GM18511 (cell line): Measurements from ENCODE around the gene DBNL.

Experiments
- ATAC-seq: cut with Tn5 transposase; IDR thresholded peaks from one replicate; pipeline ENCODE4 v1.9.1; 2021; ENCODE audit warnings: mild to moderate bottlenecking, moderate library complexity; ENCODE audit not compliant: unreplicated experiment

The DBNL gene

GRCh38 chr7:44097064-44097932 is 52.8 kb downstream of the DBNL start:
- peak; percentile 87 for ATAC-seq

DNA sequence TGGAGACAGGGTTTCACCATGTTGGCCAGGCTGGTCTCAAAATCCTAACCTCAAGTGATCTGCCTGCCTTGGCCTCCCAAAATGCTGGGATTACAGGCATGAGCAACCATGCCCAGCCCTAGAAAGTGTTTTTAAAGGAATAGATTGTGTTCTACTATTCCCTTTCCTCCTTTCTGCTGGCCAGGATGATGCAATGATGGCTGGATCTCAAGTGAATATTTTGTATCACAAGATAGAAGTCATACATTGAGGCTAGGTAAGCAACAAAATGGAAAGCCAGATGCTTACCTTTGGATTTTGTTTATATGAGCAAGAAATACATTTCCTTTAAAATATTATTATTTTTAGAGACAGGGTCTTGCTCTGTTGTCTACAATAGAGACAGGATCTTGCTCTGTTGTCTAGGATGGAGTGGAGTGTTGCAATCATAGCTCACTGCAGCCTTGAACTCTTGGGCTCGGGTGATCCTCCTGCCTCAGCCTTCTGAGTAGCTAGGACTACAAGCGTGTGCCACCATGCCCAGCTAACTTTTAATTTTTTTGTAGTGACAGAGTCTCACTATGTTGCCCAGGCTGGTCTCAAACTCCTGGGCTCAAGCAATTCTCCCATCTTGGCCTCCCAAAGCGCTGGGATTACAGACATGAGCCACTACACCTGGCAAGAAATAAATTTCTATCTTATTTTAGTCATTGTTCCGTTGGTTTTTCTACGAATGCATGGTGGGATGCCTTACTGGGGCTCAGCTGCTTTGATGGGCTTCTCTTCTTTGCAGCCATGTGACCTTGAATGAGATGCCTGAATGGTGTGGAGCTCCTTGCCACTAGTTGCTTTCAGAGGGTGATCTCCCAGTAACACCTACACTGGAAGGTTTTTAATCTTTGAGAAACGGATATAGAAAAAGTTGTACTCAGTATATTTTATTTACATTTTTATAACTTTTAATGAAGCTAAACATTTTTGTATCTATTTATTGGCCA is 53.9 kb downstream of the DBNL start:
- ATAC-seq = no peak

DNA sequence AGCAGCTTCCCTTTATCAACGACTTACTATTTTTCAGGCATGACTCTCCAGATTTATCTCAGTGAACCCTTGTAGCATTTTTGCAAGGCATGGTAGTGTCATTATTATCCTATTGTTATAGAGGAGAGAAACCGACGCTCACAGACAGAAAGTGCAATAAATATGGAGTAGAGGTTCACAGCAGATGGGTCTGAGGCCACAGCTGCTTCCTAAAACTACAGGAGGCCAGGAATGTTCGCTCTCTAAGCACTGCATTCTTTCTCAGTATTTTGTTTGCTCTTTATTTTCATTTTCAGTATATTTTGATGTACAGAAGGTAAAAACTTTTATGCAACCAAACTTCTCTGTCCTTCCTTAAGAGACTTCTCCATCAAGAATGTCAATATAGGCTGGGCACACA is 55.2 kb downstream of the DBNL start:
- no peak for ATAC-seq

GRCh38 chr7:44100458-44101302 is 56.2 kb downstream of the DBNL start:
- no peak for ATAC-seq

DNA sequence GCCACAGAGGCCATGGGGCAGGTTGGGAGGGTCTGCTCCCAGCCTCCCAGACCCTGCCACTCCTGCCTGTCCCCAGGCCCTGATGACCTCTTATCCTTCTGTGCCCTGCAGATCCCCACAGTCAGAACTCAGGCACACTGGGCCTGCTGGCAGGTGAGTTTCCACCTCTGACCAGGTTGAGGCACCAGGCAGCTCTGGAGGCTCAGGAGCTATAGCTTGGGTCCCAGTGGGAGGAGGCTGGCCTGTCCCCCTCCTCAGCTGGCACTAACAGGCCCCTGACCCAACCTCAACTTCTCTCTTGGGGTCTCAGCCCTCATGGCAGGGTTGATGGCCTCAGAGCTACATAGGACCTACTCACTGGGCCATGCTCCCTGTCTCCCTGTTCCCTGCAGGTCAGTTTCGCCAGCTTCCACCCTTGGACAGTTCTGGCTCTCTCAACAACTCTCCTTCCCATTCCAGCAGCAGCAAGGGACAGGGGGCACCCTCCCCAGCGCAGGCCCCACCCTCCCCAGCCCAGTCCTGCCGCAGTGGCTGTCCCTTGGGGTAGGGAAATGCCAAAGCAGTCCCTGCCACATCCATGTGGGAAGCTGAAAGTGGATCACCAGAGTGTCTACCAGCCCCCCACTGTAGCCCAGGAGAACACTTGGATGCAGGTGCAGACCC is 56.9 kb downstream of the DBNL start:
- no peak for ATAC-seq

DNA sequence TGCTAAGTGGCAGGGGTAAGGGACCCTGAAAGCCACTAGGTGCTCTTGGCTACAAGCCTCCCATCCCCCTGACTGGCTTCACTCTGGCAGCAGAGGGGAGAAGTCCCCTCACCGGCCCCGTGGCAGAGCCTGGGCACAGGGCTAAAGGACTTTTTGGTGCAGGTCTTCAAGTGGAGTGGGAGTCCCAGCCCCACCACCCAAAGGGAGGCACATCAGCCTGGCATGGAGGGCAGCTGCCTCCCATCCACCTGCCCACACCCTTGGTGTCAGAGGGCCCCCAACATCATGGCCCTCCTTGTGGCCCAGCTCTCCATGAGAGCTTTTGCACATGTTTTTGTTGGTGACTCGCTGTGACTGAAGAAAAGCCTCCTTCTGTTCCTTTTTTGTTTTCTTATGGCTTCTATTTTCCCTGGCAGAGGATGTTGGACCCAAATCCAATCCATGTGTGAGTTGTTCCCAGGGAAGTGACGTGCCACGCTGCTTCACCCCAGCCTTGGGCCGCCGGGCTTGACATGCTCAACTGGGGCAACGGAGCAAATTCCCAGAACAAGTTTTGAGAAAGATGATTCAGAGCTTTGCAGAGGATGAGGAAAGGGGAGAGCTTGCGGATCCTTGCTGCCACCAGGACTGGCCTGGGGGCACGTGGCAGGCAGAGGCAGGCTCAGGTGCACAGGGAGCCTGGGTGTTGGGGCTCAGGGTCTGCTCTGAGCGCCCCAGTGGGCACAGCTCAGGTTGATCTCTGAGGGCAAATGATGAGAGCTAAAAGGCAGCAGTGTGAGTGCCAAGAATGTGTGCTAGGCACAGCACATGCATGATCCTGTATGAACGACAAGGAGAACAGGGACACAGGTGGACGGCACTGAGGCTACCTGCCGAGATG is 57.7 kb downstream of the DBNL start:
- ATAC-seq = no peak

DNA sequence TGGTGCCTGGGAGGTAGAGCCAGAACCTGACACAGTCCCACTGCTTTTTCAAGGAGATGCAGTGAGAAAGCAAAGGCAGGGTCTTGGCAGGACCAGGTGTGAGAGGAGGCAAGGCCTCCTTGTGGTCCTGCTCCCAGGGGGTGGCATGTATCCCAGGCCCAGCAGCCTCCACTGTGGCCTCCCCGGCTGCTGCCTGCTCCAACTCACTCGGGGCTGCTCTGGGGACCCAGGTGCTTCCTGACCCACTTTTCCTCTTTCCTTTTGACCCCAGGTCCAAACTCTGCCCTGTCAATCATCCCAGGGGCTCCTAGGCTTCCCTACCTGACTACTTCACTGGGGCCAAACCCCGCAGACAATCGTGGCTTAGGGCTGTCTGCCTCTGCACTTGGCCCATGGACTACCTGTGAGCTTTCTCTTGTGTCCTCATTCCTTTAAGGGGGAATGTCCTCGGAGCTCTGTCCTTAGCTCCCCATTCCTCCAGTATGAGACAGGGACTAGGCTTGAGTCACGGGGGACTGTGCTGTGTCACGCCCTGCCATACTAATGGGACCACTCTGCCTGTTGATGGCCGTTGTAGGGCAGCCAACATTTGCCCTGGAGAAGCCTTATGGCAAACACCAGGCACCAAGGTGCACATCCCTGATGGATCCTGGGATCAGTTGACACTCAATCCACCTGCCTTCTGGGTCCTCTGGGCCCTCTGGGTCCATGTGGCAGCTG is 58.5 kb downstream of the DBNL start:
- no peak for ATAC-seq

DNA sequence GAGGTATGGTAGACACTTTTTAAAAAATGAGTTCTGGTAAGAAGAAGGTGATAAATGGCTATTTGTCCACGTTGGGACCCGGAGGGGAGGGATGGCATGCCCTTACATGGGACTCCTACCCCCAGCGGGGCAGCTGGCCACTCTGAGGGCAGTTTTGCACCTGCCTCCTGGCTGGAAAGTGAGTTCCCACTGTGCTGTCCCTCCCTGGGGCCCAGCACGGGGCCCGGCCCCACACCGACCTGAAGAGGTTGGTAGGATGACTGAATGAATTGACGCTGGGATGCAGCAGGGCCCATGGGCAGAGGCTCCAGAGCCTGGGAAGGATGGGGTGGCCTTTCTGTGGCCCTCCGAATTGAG is 59.0 kb downstream of the DBNL start:
- no peak for ATAC-seq

DNA sequence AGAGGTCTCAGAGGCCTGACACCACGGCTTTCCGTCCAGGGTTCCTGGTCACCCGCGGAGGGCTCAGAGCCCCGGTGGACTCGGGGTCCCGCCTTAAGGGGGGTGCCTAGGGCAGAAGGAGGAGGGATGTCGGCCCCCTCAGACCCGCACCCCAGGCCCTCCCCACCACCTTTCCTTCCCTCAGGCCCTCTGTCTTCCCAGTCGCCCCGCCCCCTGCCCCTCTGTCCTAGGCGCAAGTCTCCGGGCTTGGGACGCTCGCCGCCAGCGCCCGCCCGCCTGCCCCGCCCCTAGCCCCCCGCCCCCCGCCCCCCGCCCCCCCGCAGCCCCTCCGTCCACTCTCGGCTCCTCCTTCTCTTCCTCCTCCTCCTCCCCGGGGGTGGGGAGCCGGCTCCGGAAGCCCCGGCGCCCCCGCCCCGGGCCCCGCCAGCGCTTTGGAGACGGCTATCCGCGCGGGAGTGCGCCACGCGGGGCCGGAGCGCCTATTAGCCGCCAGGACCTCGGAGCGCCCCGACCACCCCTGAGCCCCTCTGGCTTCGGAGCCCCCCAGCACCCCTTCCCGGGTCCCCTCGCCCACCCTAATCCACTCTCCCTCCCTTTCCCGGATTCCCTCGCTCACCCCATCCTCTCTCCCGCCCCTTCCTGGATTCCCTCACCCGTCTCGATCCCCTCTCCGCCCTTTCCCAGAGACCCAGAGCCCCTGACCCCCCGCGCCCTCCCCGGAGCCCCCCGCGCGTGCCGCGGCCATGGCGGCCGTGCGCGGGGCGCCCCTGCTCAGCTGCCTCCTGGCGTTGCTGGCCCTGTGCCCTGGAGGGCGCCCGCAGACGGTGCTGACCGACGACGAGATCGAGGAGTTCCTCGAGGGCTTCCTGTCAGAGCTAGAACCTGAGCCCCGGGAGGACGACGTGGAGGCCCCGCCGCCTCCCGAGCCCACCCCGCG is 59.7 kb downstream of the DBNL start, which contains the start of gene AEBP1:
Gene AEBP1 (plus strand): TSS at position 423 of the 937 bp plus-strand sequence. CDS start 321 bp downstream, at position 744.
- ATAC-seq = no peak

GRCh38 chr7:44104860-44105771 is 60.6 kb downstream of the DBNL start:
- ATAC-seq = no peak

GRCh38 chr7:44105832-44106231 is 61.3 kb downstream of the DBNL start:
- no peak for ATAC-seq

DNA sequence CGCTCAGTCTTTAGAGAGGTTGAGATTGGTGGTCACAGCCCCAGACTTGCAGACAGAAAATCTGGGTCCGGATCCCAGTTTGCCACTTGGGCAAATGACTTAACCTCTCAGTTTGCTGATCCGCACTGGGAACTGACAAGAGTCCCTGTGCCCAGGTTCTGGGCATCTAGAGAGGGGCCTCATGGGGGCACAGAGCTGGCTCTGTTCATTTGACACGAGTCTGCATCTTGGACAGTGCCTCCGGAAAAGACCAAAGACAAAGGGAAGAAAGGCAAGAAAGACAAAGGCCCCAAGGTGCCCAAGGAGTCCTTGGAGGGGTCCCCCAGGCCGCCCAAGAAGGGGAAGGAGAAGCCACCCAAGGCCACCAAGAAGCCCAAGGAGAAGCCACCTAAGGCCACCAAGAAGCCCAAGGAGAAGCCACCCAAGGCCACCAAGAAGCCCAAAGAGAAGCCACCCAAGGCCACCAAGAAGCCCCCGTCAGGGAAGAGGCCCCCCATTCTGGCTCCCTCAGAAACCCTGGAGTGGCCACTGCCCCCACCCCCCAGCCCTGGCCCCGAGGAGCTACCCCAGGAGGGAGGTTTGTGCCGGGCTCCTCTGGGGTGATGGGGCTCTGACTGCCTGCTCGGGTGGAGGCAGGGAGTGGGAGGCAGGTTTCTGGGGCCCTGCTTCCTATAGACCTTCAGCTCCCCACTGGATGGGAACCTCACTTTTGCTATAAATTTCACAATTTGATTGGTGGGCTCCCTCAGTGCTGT is 62.0 kb downstream of the DBNL start:
- ATAC-seq = no peak

DNA sequence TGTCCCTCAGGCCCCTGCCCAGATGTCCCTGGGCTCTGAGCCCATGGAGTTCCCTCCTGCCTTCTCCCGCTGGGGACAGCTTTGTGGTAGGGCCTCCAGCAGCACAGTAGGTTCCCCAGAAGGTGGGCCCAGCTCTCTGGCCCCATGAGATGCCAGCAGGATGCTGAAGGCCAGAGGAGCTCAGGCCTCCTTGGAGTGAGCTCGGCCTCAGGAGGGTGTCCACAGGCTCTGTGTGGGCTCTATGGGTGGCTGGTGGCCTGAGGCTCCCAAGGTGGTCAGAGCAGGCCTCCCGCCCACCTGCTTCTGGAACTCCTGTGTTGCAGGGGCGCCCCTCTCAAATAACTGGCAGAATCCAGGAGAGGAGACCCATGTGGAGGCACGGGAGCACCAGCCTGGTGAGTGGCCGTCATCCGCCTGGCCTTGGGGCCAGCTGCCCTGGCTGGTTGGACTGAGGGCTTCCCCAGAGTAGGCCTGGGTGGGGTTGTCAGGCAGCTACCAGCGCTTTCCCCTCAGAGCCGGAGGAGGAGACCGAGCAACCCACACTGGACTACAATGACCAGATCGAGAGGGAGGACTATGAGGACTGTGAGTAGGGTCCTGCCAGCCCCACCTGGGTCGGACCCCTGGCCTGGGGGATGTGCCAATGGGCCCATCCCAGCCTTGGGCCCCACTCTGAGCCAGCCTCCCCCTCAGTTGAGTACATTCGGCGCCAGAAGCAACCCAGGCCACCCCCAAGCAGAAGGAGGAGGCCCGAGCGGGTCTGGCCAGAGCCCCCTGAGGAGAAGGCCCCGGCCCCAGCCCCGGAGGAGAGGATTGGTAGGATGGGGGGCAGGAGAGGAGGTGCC is 62.8 kb downstream of the DBNL start:
- no peak for ATAC-seq

DNA sequence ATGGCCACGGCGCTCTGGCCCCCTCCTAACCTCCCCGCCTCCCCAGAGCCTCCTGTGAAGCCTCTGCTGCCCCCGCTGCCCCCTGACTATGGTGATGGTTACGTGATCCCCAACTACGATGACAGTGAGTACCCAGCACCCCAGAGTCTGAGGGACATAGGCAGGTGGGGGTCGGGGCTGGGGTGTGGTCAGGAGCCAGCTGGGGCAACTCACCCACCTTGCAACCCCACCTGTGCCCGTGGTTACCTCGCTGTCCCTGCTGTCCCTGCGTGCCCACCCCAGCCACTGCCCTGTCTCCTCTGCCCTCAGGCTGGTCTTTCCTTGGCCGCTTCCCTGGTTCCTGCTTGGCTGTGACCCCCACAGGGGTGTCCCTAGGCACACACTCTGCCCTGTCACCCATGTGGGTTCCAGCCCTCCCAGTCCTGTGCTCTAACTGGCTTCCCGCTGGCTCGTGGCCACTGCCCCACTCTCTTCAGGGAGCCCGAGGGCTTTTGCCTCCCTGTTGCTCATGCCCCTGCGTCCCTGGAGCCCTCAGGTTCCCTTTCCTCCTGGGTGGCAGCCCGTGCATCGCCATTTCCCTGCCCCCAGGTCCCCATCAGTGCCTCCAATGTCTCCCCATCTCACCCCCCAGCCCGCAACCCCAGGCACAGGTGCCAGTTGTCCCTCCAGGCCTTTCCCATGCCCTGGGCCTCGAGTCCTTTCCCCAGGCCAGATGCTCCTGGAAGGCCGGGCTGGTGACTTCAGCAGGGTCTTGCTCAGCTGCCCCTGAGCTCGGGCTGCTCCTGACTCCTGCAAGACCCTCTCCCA is 63.7 kb downstream of the DBNL start:
- ATAC-seq = no peak
